Vagina (tissue), 2 donors: ENCODE results near the gene PRKAR1B. TPM values are rescaled to one million over a fixed set of nuclear protein-coding genes. Genes with fewer than 3 reads are reported as not detected.

Source experiments
- DNase-seq, 2 donors: peaks; one replicate each; pipeline ENCODE4 v3.0.0-alpha.2; 2017; ENCODE audit errors: extremely low spot score in 2 of 2
- H3K27ac ChIP-seq: fragments of 200-600 bp; sonication (generic); one replicate; pipeline ENCODE4 v1.5.1; 2019
- H3K27me3 ChIP-seq: fragments of 200-600 bp; sonication (generic); one replicate; pipeline ENCODE4 v1.5.1; 2019
- H3K36me3 ChIP-seq, 2 donors: fragments of 200-600 bp; sonication (generic); one replicate each; pipeline ENCODE4 v1.5.1; 2017 to 2019
- H3K4me1 ChIP-seq: fragments of 200-600 bp; sonication (generic); one replicate; pipeline ENCODE4 v1.5.1; 2019
- H3K4me3 ChIP-seq, 2 donors: fragments of 200-600 bp; sonication (generic); 1 replicate in 1 of 2; 2 replicates in 1 of 2; pipeline ENCODE4 v1.5.1; 2016 to 2019
- H3K9me3 ChIP-seq: fragments of 200-600 bp; sonication (generic); one replicate; pipeline ENCODE4 v1.5.1; 2019
- POLR2A ChIP-seq, 2 donors: fragments of 450-650 bp; IDR thresholded peaks; one replicate each; pipeline ENCODE4 v1.6.1; 2017; ENCODE audit warnings: antibody characterized with exemption in 2 of 2, mild to moderate bottlenecking in 2 of 2, moderate library complexity in 2 of 2
- POLR2AphosphoS5 ChIP-seq, 2 donors: sonication (generic); formaldehyde crosslinking; IDR thresholded peaks; one replicate each; pipeline ENCODE4 v1.9.0; 2017; ENCODE audit warnings: antibody characterized with exemption in 2 of 2, mild to moderate bottlenecking in 2 of 2, low read depth in 1 of 2; ENCODE audit not compliant: insufficient read depth in 1 of 2
- intact Hi-C: fragments of 100-400 bp; cut with DNase I; formaldehyde crosslinking; loops from one replicate; pipeline ENCODE4 v1.15.1; 2023
- total RNA-seq: library from RNA; depleted of rRNA; stranded (reverse); fragments of >200 nt; gene quantifications from one replicate; pipeline ENCODE4 v1.2.3, GENCODE V29; 2016
- TF ChIP-seq, protein P1 (sequence below), 3 experiments: fragments of 450-650 bp in 2 of 3; fragments of 200-600 bp in 1 of 3; sonication (generic) in 1 of 3; IDR thresholded peaks; one replicate each; pipeline ENCODE4 v1.5.1; 2017 to 2019; ENCODE audit warnings: antibody characterized with exemption in 3 of 3, mild to moderate bottlenecking in 2 of 3, moderate library complexity in 2 of 3

PRKAR1B gene
- total RNA-seq, 1 donor from 2014 or later, result 31.4 TPM

DNA sequence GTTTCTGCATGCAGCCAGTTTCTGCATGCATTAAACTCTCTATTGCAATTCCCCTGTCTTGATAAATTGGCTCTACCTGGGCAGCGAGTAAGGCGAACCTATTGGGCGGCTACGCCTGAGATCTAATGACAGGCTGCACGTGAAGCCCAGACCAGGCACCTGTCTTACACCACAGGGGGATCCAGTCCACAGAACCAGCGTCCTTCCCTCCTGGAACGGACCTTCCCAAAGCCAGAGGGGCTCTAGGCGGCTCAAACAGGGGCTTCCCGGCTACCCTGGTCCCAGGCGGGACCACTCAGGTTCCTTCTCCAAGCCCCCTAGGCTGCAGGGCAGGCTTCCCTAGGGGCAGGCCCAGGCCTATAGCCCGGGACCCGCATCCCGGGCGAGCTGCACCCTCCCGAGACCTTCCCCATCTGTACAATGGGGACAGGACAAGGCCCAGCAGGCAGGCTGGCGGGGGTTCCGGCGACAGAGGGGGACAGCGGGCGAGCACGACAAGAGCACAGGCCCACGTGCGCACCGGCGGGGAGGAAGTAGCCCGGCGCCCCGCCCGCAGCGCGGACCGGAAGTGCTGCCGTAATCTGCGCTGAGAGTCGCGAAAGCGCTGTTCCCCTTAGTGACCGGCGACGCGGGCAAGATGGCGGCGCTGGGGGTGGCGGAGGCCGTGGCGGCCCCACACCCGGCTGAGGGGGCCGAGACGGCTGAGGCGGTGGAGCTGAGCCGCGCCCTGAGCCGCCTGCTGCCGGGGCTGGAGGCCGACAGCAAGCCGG is 812 bp downstream of the PRKAR1B start, which contains the start of gene DNAAF5:
TSS of gene DNAAF5 (plus strand) at position 616 of the 770 bp plus-strand sequence. CDS start at position 638, 22 bp downstream.
- TF ChIP-seq POLR2A (IDR thresholded peaks at IDR 0.05) (no peak), POLR2AphosphoS5 (IDR thresholded peaks at IDR 0.05; ENCODE audit: insufficient read depth in 1 of 2, low read depth in 1 of 2) (peak; percentile 57 to 80)
- TF ChIP-seq, protein P1, sequence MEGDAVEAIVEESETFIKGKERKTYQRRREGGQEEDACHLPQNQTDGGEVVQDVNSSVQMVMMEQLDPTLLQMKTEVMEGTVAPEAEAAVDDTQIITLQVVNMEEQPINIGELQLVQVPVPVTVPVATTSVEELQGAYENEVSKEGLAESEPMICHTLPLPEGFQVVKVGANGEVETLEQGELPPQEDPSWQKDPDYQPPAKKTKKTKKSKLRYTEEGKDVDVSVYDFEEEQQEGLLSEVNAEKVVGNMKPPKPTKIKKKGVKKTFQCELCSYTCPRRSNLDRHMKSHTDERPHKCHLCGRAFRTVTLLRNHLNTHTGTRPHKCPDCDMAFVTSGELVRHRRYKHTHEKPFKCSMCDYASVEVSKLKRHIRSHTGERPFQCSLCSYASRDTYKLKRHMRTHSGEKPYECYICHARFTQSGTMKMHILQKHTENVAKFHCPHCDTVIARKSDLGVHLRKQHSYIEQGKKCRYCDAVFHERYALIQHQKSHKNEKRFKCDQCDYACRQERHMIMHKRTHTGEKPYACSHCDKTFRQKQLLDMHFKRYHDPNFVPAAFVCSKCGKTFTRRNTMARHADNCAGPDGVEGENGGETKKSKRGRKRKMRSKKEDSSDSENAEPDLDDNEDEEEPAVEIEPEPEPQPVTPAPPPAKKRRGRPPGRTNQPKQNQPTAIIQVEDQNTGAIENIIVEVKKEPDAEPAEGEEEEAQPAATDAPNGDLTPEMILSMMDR (IDR thresholded peaks at IDR 0.05), result no peak
- intact Hi-C loops, result no loop called here
- peak within 1 kb of the TSS; percentile 65 to 93 for H3K4me3 ChIP-seq
- peaks cover 25% of the 10 kb centered on the region for H3K4me1 ChIP-seq
- peak; percentile 85 to 88 for DNase-seq
- H3K27ac ChIP-seq, result peak within 1 kb of the TSS; percentile 20
- H3K36me3 ChIP-seq, result peaks cover 0 to 17% of the 10 kb centered on the region in 2 donors
- no peaks in the 10 kb centered on the region for H3K27me3 ChIP-seq
- no peaks in the 10 kb centered on the region for H3K9me3 ChIP-seq

DNA sequence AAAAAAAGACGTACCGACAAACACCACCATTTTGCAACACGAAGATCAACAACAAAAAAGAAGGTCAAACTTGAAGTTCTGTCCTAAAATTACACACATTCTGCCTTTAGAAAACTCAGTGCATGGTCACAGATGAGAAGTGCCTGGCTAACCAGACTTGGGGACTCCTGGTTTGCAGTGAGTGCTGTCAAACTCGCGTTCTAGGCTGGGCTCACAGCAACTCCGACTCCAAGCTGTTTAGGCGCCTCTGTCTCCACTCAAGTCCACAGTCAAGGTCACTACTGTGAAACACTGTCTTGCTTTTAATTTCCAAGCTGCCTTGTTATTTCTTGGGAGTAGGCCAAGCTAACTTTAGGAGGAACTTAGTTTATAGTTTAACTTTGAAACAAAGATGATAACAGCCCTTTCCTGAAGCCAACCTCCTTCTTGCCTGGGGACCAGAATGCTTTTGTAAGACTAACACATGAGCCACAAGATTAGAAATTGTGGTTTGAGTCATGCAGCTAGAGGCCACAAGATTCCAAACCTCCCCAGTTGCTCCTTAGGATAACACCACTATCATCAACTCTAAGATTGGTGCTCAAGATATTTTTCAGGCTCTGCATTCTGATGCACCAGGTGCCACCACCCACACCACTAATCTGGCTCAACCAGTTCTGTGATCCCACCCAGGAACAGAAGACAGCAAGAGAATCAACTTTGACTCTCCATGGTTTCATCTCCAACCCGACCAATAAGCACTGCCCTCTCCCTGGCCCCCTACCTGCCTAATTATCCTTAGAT is 1.7 kb downstream of the PRKAR1B start:
- H3K27ac ChIP-seq, result no peak overlapping the region
- H3K4me1 ChIP-seq, result peaks cover 25% of the 10 kb centered on the region
- peaks cover 0 to 13% of the 10 kb centered on the region in 2 donors for H3K36me3 ChIP-seq
- TF ChIP-seq POLR2AphosphoS5 (IDR thresholded peaks at IDR 0.05; ENCODE audit: insufficient read depth in 1 of 2, low read depth in 1 of 2), result no peak
- TF ChIP-seq, protein P1 (IDR thresholded peaks at IDR 0.05), result no peak
- no peak for TF ChIP-seq POLR2A (IDR thresholded peaks at IDR 0.05)
- peak overlapping the region; percentile 65 to 93 for H3K4me3 ChIP-seq
- no peaks in the 10 kb centered on the region for H3K9me3 ChIP-seq
- H3K27me3 ChIP-seq, result no peaks in the 10 kb centered on the region
- peak; percentile 12 to 58 for DNase-seq
- intact Hi-C loops, result no loop called here

DNA sequence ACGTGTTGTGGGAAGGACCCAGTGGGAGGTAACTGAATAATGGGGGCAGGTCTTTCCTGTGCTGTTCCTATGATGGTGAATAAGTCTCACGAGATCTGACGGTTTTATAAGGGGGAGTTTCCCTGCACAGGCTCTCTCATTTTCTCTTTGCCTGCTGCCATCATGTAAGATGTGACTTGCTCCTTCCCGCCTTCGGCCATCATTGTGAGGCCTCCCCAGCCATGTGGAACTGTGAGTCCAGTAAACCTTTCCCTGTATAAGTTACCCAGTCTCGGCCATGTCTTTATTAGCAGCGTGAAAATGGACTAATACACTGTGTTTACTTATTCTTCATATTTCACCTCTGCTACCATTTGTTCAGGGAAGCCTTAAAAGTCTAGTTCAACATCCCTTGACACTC is 2.8 kb downstream of the PRKAR1B start:
- H3K9me3 ChIP-seq, result no peaks in the 10 kb centered on the region
- H3K27ac ChIP-seq, result no peak overlapping the region
- no peak overlapping the region for H3K4me3 ChIP-seq
- peaks cover 25% of the 10 kb centered on the region for H3K4me1 ChIP-seq
- intact Hi-C loops, result no loop called here
- H3K36me3 ChIP-seq, result peaks cover 0 to 3% of the 10 kb centered on the region in 2 donors
- TF ChIP-seq, protein P1 (IDR thresholded peaks at IDR 0.05), result no peak
- TF ChIP-seq POLR2A (IDR thresholded peaks at IDR 0.05), result no peak
- no peak for TF ChIP-seq POLR2AphosphoS5 (IDR thresholded peaks at IDR 0.05; ENCODE audit: insufficient read depth in 1 of 2, low read depth in 1 of 2)
- no peaks in the 10 kb centered on the region for H3K27me3 ChIP-seq
- peak in 1 of 2 donors; percentile 6 for DNase-seq

DNA sequence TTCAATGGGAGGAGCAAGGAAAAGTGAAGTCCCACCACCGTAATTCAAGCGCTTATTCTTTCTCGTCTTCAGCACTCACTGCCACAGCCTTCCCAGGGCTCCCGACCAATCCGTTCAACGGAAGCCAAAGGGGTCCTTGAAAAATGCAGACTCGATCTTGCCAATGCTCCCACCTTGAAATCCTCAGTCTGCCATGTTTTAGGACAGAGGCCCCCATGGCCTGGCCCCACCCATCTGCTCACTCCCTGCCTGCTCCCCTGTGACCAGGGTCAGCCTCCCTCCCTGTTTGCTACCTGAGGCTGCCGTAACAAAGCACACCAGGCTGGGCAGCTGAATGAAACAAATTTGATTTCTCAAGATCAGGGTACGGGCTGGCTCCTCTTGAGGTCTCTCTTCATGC is 3.5 kb downstream of the PRKAR1B start:
- no peak overlapping the region for H3K4me3 ChIP-seq
- no peak overlapping the region for H3K27ac ChIP-seq
- intact Hi-C loops, result no loop called here
- H3K27me3 ChIP-seq, result no peaks in the 10 kb centered on the region
- no peaks in the 10 kb centered on the region for H3K36me3 ChIP-seq
- peak in 1 of 2 donors; percentile 55 for DNase-seq
- TF ChIP-seq POLR2A (IDR thresholded peaks at IDR 0.05) (no peak), POLR2AphosphoS5 (IDR thresholded peaks at IDR 0.05; ENCODE audit: insufficient read depth in 1 of 2, low read depth in 1 of 2) (no peak)
- TF ChIP-seq, protein P1 (IDR thresholded peaks at IDR 0.05), result no peak
- H3K4me1 ChIP-seq, result peaks cover 23% of the 10 kb centered on the region
- H3K9me3 ChIP-seq, result no peaks in the 10 kb centered on the region
